BE2C (cell line): ENCODE results near the gene BPIFB3.

Experiments
- DNase-seq: peaks from one replicate; pipeline ENCODE4 v3.0.0-alpha.2; 2020
- H3K27me3 ChIP-seq: fragments of 250-450 bp; sonication (Bioruptor Pico); 2 replicates; pipeline ENCODE4 v1.5.1; 2020; ENCODE audit warnings: mild to moderate bottlenecking
- H3K36me3 ChIP-seq: fragments of 250-450 bp; sonication (Bioruptor Pico); 2 replicates; pipeline ENCODE4 v1.5.1; 2020; ENCODE audit warnings: mild to moderate bottlenecking
- H3K4me1 ChIP-seq: fragments of 250-450 bp; sonication (Bioruptor Pico); 2 replicates; pipeline ENCODE4 v1.5.1; 2020
- H3K4me3 ChIP-seq: 2 replicates; pipeline ENCODE4 v1.5.1; 2011; ENCODE audit warnings: low read depth, low read length
- H3K9me3 ChIP-seq: fragments of 250-450 bp; sonication (Bioruptor Pico); 2 replicates; pipeline ENCODE4 v1.5.1; 2020
- TF ChIP-seq, protein P1 (sequence below): IDR thresholded peaks from 2 replicates; pipeline ENCODE4 v1.5.1; 2012; ENCODE audit warnings: mild to moderate bottlenecking, low read depth, low read length

BPIFB3 gene

DNA sequence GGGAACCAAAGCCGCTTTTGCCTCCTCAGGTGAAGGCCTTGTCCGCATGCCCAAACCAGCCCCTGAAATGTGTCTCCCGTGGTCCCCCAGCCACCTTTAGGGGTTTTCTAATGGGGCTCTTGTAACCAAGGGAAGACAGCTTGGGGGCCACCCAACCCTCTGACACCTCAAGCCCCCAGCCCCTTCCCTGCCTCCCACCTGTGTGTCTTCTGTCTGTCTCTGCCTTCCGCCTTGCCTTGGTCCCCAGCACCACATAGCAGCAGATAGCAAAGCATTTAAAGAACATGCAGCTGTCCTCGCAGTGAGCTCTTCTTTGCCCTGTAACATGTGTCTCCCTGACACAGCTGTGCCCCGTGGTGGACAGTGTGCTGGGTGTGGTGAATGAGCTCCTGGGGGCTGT is 9.6 kb downstream of the BPIFB3 start:
- Histone ChIP-seq H3K4me1 (no peaks in the 10 kb centered on the region), H3K27me3 (no peaks in the 10 kb centered on the region)
- DNase-seq: no peak

DNA sequence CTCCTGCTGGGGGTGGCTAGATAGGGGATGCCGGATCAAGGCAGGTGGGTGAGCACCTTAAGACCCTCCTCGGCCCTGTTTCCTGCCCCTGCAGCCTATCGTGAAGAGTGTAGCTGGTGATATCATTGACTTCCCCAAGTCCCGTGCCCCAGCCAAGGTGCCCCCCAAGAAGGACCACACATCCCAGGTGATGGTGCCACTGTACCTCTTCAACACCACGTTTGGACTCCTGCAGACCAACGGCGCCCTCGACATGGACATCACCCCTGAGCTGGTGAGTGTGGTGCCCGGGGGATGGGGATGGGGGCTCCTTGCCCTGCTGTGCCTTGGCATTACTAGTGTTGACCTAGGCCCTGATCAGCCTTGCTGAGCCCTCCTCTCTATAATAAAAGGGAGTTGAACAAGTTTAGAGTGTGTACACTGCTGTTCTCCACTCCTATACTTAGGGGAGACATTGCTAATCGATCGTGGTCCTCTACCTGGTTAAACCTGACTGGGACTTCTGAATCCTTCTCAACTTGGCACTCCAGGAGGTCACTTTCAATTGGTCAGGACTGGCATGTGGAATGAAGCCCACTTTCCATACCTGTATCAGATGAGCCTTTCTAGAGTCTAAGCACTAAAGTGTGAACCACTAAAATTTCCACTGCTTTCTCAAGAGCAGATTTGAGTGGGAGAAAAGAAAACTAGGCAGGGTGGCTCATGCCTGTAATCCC is 11.0 kb downstream of the BPIFB3 start:
- TF ChIP-seq, protein P1, sequence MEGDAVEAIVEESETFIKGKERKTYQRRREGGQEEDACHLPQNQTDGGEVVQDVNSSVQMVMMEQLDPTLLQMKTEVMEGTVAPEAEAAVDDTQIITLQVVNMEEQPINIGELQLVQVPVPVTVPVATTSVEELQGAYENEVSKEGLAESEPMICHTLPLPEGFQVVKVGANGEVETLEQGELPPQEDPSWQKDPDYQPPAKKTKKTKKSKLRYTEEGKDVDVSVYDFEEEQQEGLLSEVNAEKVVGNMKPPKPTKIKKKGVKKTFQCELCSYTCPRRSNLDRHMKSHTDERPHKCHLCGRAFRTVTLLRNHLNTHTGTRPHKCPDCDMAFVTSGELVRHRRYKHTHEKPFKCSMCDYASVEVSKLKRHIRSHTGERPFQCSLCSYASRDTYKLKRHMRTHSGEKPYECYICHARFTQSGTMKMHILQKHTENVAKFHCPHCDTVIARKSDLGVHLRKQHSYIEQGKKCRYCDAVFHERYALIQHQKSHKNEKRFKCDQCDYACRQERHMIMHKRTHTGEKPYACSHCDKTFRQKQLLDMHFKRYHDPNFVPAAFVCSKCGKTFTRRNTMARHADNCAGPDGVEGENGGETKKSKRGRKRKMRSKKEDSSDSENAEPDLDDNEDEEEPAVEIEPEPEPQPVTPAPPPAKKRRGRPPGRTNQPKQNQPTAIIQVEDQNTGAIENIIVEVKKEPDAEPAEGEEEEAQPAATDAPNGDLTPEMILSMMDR: no peak
- Histone ChIP-seq H3K4me1 (no peaks in the 10 kb centered on the region), H3K9me3 (no peaks in the 10 kb centered on the region), H3K36me3 (no peaks in the 10 kb centered on the region), H3K27me3 (no peaks in the 10 kb centered on the region), H3K4me3 (no peak overlapping the region)
- no peak for DNase-seq

More for the DNA sequence above, 9.6 kb downstream of the BPIFB3 start:
- Histone ChIP-seq H3K36me3 (no peaks in the 10 kb centered on the region), H3K4me3 (no peak overlapping the region), H3K9me3 (no peaks in the 10 kb centered on the region)
- TF ChIP-seq, protein P1: no peak

- TF ChIP-seq, protein P1: no peak
- H3K4me1 ChIP-seq: no peaks in the 10 kb centered on the region
- H3K4me3 ChIP-seq: no peak overlapping the region
- no peaks in the 10 kb centered on the region for H3K27me3 ChIP-seq
- H3K9me3 ChIP-seq: no peaks in the 10 kb centered on the region
- no peaks in the 10 kb centered on the region for H3K36me3 ChIP-seq
- DNase-seq: no peak
Measured at GRCh38 chr20:33065785-33066184, 12.1 kb downstream of the BPIFB3 start.

DNA sequence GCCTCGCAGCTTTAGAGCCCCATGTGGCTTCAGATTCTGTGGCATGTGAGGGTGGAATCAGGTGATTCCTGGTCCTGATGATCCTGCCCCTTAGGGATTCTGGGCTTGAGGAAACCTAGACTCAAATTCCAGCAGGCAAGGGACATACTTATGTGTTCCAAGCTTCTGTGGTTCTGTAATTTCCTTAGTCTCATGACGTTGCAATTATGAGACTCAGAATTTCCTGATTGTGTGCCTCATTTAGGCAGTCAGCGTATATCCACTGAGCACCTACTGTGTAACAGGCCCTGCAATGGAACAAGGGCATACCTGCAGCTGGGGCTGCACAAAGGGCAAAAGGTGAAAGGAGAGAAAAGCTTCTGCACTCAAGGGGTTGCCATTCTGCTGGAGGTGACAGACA is 14.1 kb downstream of the BPIFB3 start:
- no peak for DNase-seq
- Histone ChIP-seq H3K4me1 (no peaks in the 10 kb centered on the region), H3K4me3 (no peak overlapping the region), H3K27me3 (no peaks in the 10 kb centered on the region), H3K36me3 (no peaks in the 10 kb centered on the region), H3K9me3 (no peaks in the 10 kb centered on the region)
- TF ChIP-seq, protein P1: no peak

DNA sequence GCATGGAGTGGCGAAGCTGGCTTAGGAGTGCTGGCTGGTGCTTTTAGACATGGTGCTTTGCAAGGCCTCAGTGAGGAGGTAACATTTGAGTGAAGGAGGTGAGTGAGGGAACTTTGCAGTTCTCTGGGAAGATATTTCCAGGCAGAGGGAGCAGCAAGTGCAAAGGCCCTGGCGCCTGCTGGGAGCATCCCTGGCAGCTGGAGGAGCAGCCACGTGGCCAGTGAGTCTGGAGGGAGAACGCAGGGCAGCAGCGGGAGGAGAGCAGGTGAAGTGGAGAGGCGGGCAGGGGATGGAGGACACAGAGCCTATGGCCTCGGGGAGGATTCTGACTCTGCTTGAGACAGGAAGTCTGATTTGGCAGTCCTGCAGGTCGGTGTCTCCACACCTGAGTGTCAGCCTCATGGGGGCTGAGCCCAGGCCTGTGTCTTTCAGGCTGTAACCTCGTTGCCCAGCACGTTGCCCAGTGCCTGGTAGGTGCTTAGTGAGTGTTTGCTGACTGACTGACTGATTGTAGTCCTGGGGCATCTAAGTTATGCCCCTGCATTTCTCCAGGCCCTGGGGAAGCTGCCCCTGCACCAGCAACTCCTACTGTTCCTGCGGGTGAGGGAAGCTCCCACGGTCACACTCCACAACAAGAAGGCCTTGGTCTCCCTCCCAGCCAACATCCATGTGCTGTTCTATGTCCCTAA is 14.7 kb downstream of the BPIFB3 start:
- H3K36me3 ChIP-seq: no peaks in the 10 kb centered on the region
- no peaks in the 10 kb centered on the region for H3K4me1 ChIP-seq
- DNase-seq: no peak
- H3K27me3 ChIP-seq: no peaks in the 10 kb centered on the region
- TF ChIP-seq, protein P1: no peak
- no peak overlapping the region for H3K4me3 ChIP-seq
- H3K9me3 ChIP-seq: no peaks in the 10 kb centered on the region

DNA sequence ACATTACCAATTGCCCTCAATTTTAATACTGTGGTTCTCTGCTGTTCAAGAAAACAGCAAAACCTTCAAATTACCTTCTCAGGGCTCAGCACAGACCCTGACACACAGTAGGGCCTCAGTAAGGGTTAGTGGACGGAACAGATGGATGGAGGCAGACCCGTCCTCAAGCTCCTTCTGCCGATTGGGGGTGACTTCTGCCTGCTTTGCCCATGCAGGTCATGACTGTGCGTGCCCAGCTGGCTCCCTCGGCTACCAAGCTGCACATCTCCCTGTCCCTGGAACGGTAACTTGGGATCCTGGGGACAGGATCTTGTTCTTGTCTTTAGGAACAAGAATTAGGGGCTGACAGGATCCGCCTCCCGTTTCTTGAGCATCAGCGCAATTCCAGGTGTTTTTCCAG is 16.0 kb downstream of the BPIFB3 start:
- Histone ChIP-seq H3K36me3 (no peaks in the 10 kb centered on the region), H3K4me3 (no peak overlapping the region), H3K9me3 (no peaks in the 10 kb centered on the region), H3K4me1 (no peaks in the 10 kb centered on the region), H3K27me3 (no peaks in the 10 kb centered on the region; the same call in 1 of the 2 replicates)
- DNase-seq: no peak
- TF ChIP-seq, protein P1: no peak
